ENCODE measurements around the gene RNF150.

DNA sequence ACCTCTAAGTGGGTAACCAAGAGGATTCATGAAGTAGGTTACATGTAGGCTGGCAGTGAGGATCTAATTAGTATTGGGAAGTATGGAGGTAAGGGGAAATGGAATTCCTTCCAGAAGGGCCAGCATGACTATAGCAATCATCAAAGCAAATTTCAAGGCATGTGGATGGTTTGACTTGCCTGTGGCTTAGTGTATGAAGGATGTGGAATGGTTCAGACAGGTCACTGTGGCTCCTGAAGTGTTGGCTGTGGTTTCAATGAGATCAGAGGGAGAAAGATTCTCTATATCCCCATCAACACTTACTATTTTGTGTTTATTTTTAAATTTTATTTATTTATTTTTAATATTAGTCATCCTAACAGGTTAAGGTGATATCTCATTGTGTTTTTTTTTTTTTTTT lies 255.5 kb downstream of the RNF150 start:
- no peak for TF ChIP-seq EP300 (IDR thresholded peaks at IDR 0.05)
- TF ChIP-seq, protein P1, sequence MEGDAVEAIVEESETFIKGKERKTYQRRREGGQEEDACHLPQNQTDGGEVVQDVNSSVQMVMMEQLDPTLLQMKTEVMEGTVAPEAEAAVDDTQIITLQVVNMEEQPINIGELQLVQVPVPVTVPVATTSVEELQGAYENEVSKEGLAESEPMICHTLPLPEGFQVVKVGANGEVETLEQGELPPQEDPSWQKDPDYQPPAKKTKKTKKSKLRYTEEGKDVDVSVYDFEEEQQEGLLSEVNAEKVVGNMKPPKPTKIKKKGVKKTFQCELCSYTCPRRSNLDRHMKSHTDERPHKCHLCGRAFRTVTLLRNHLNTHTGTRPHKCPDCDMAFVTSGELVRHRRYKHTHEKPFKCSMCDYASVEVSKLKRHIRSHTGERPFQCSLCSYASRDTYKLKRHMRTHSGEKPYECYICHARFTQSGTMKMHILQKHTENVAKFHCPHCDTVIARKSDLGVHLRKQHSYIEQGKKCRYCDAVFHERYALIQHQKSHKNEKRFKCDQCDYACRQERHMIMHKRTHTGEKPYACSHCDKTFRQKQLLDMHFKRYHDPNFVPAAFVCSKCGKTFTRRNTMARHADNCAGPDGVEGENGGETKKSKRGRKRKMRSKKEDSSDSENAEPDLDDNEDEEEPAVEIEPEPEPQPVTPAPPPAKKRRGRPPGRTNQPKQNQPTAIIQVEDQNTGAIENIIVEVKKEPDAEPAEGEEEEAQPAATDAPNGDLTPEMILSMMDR (IDR thresholded peaks at IDR 0.05), result no peak
